Endothelial cell of umbilical vein (primary cell): Measurements from ENCODE around the gene ALG5. TPM values are rescaled to one million over a fixed set of nuclear protein-coding genes. Genes with fewer than 3 reads are reported as not detected.

ENCODE experiments used
- BruUV-seq: library from RNA; stranded (reverse); fragments of 400-500 nt; replicated peaks from 2 replicates; lab custom pipeline; 2021; lab: Mats Ljungman, UMichigan
- CTCF ChIA-PET: fragments of 300-600, 350-600 bp; sonication (Branson Sonifier 250); formaldehyde crosslinking; loops from one replicate; lab custom pipeline; 2021; ENCODE audit warnings: antibody characterized with exemption, inconsistent platforms; lab: Charles Lee
- POLR2A ChIA-PET: fragments of 300-600, 350-600 bp; sonication (Branson Sonifier 250); formaldehyde crosslinking; loops from one replicate; lab custom pipeline; 2021; ENCODE audit warnings: antibody characterized with exemption, inconsistent platforms; lab: Charles Lee
- DNase-seq: peaks from one replicate; pipeline ENCODE4 v3.0.0-alpha.2; 2011; ENCODE audit warnings: low read depth, low spot score
- FAIRE-seq: peaks from 2 replicates; lab custom pipeline; 2011; peaks lifted over from hg19 to GRCh38; lab: Jason Lieb, UNC
- H2AFZ ChIP-seq: 2 replicates; pipeline ENCODE4 v1.6.0; 2012; ENCODE audit warnings: low read depth, low read length, control low read depth, inconsistent platforms
- H3K27ac ChIP-seq: 2 replicates; pipeline ENCODE4 v1.5.1; 2011; ENCODE audit warnings: low read depth, mild to moderate bottlenecking, control low read depth, low read length, moderate library complexity; ENCODE audit not compliant: insufficient read depth
- H3K27me3 ChIP-seq, 2 experiments: 2 replicates each; pipeline versions ENCODE4 v1.6.0 to v1.6.1; 2011; ENCODE audit warnings: low read length in 2 of 2, mixed read lengths in 1 of 2; ENCODE audit not compliant: control insufficient read depth in 2 of 2, insufficient read depth in 2 of 2
- H3K36me3 ChIP-seq, 2 experiments: 2 replicates in 1 of 2; 3 replicates in 1 of 2; pipeline ENCODE4 v1.5.1; 2011; ENCODE audit warnings: low read length in 2 of 2, mild to moderate bottlenecking in 1 of 2, moderate library complexity in 1 of 2; ENCODE audit not compliant: control insufficient read depth in 2 of 2, insufficient read depth in 2 of 2; ENCODE audit errors: extremely low read depth in 1 of 2
- H3K4me1 ChIP-seq: 3 replicates; pipeline ENCODE4 v1.5.1; 2011; ENCODE audit warnings: mild to moderate bottlenecking, low read length; ENCODE audit not compliant: control insufficient read depth, insufficient read depth; ENCODE audit errors: extremely low read depth
- H3K4me2 ChIP-seq: 2 replicates; pipeline ENCODE4 v1.6.1; 2011; ENCODE audit warnings: low read length, control low read depth, mixed read lengths; ENCODE audit not compliant: insufficient read depth
- H3K4me3 ChIP-seq, 3 experiments: fragments of 200-600 bp in 1 of 3; sonication (generic), shearing (Covaris generic) in 1 of 3; replicated peaks in 1 of 3; 2 replicates each; pipeline ENCODE4 v1.5.1; 2011 to 2016; ENCODE audit warnings: control low read depth in 3 of 3, low read length in 3 of 3, mild to moderate bottlenecking in 2 of 3, inconsistent platforms in 1 of 3, low read depth in 1 of 3, moderate library complexity in 1 of 3; ENCODE audit not compliant: insufficient read depth in 1 of 3
- H3K79me2 ChIP-seq: 2 replicates; pipeline ENCODE4 v1.6.0; 2012; ENCODE audit warnings: low read length, inconsistent platforms; ENCODE audit not compliant: control insufficient read depth, insufficient read depth
- H3K9ac ChIP-seq: replicated peaks from 2 replicates; pipeline ENCODE3; 2011; ENCODE audit warnings: low read length, control low read depth; ENCODE audit not compliant: insufficient read depth; ENCODE audit errors: extremely low read depth
- H3K9me1 ChIP-seq: replicated peaks from 3 replicates; pipeline ENCODE4 v1.6.0; 2011; ENCODE audit warnings: mild to moderate bottlenecking, low read length; ENCODE audit not compliant: control insufficient read depth, insufficient read depth; ENCODE audit errors: extremely low read depth
- H3K9me3 ChIP-seq: replicated peaks from 2 replicates; pipeline ENCODE4 v1.5.1; 2012; ENCODE audit warnings: low read length, inconsistent platforms; ENCODE audit not compliant: control insufficient read depth, insufficient read depth
- H4K20me1 ChIP-seq: replicated peaks from 2 replicates; pipeline ENCODE3; 2011; ENCODE audit warnings: mild to moderate bottlenecking, low read length; ENCODE audit not compliant: control insufficient read depth, insufficient read depth; ENCODE audit errors: extremely low read depth
- EZH2 ChIP-seq: IDR thresholded peaks from 2 replicates; pipeline ENCODE4 v1.6.1; 2012; ENCODE audit warnings: borderline replicate concordance, low read depth, mild to moderate bottlenecking, moderate library complexity, low read length, inconsistent platforms; ENCODE audit not compliant: severe bottlenecking
- FOS ChIP-seq: IDR thresholded peaks from 2 replicates; pipeline ENCODE4 v1.6.1; 2011; ENCODE audit warnings: mild to moderate bottlenecking, low read length, moderate library complexity, borderline replicate concordance; ENCODE audit not compliant: insufficient read depth
- GATA2 ChIP-seq: IDR thresholded peaks from 2 replicates; pipeline ENCODE4 v1.7.0; 2011; ENCODE audit warnings: low read depth, mild to moderate bottlenecking, moderate library complexity, mixed read lengths, low read length; ENCODE audit not compliant: insufficient read length, insufficient read depth
- JUN ChIP-seq: IDR thresholded peaks from 2 replicates; pipeline ENCODE4 v1.6.1; 2011; ENCODE audit warnings: borderline replicate concordance, low read depth; ENCODE audit not compliant: insufficient read length, insufficient read depth
- MYC ChIP-seq: IDR thresholded peaks from one replicate; pipeline ENCODE4 v1.6.1; 2011; ENCODE audit warnings: mild to moderate bottlenecking, low read depth, low read length
- POLR2A ChIP-seq: IDR thresholded peaks from 2 replicates; pipeline ENCODE4 v1.6.1; 2012; ENCODE audit warnings: low read depth, mild to moderate bottlenecking, control low read depth, low read length
- POLR2AphosphoS5 ChIP-seq: IDR thresholded peaks from 2 replicates; pipeline ENCODE4 v1.6.1; 2012; ENCODE audit warnings: low read depth, mild to moderate bottlenecking, control low read depth, low read length, moderate library complexity; ENCODE audit not compliant: insufficient read depth
- dilution Hi-C: fragments of 300-500 bp; cut with MboI; formaldehyde crosslinking; loops from one replicate; pipeline ENCODE4 v1.15.0; 2019; ENCODE audit warnings: low sequenced_read_pairs; ENCODE audit not compliant: extremely low pct_ligation_motif_present
- intact Hi-C: fragments of 100-400 bp; cut with micrococcal nuclease; formaldehyde crosslinking; loops from one replicate; pipeline ENCODE4 v1.10.0; 2022
- polyA plus RNA-seq, 4 experiments: library from polyadenylated mRNA; depleted of rRNA in 3 of 4; stranded (reverse) in 3 of 4; unstranded in 1 of 4; fragments of >200 nt; gene quantifications; 2 replicates each; pipeline versions ENCODE4 v1.2.1 to v1.2.3, GENCODE V29; 2011 to 2012; ENCODE audit warnings: missing spikeins in 1 of 4
- total RNA-seq: library from RNA; stranded (reverse); gene quantifications from 2 replicates; pipeline ENCODE4 v1.2.3, GENCODE V29; 2021
- TF ChIP-seq, protein P1 (sequence below), 2 donors: IDR thresholded peaks; 1 replicate in 1 of 2; 2 replicates in 1 of 2; pipeline ENCODE4 v1.5.1; 2011; ENCODE audit warnings: low read length in 2 of 2, mild to moderate bottlenecking in 2 of 2, moderate library complexity in 2 of 2, control low read depth in 1 of 2, inconsistent platforms in 1 of 2, low read depth in 1 of 2; ENCODE audit not compliant: insufficient read depth in 1 of 2; ENCODE audit errors: extremely low read depth in 1 of 2
- TF ChIP-seq, protein P2 (sequence below): IDR thresholded peaks from 2 replicates; pipeline ENCODE4 v1.6.1; 2011; ENCODE audit not compliant: insufficient read depth, insufficient read length

The ALG5 gene
- total and polyA plus RNA-seq, 2 donors (not counting 3 experiments of a cell fraction or from before 2014, with no cell fraction given): 24.4 to 29.3 TPM

DNA sequence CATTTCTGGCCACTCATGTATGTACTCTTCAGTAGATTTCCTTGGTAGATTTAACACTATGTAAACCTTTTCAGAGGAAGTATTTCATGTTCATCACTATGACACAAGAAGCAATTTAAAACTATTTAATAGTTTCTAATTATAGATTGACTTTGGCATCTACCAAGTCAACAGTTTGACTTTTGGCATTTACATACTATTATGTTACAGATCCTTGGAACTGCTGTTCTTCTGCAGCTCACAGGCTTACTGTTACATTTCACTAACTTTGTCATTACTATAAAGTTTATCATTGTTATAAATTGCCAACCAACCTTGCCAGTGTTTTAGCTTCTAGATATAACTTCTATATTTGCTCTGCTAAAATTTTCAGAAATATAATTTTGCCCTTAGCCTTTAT is 41.6 kb upstream of the ALG5 start:
- Histone ChIP-seq H3K36me3 (peaks cover 15 to 31% of the 10 kb centered on the region in 2 experiments), H3K27me3 (no peaks in the 10 kb centered on the region), H3K9me1 (no peaks in the 10 kb centered on the region), H3K4me1 (peaks cover 7% of the 10 kb centered on the region), H3K4me3 (no peak overlapping the region), H3K79me2 (peaks cover 3% of the 10 kb centered on the region), H3K9me3 (no peaks in the 10 kb centered on the region), H2AFZ (no peak overlapping the region), H4K20me1 (no peaks in the 10 kb centered on the region), H3K27ac (no peak overlapping the region), H3K9ac (no peak overlapping the region), H3K4me2 (no peak overlapping the region)
- BruUV-seq: no TSS peak
- CTCF ChIA-PET: interaction anchor here (0.7 kb wide), 1 partner anchor 59 kb away, joined by 3 read pairs; no protein-coding TSS in a partner anchor
- POLR2A ChIA-PET: no interaction called here
- no peak for FAIRE-seq
- dilution Hi-C loops: no loop called here
- DNase-seq: no peak
- intact Hi-C loops: no loop called here
- TF ChIP-seq POLR2A (no peak), POLR2AphosphoS5 (no peak), EZH2 (no peak), FOS (no peak), MYC (no peak), JUN (no peak), GATA2 (no peak)
- TF ChIP-seq, protein P1, sequence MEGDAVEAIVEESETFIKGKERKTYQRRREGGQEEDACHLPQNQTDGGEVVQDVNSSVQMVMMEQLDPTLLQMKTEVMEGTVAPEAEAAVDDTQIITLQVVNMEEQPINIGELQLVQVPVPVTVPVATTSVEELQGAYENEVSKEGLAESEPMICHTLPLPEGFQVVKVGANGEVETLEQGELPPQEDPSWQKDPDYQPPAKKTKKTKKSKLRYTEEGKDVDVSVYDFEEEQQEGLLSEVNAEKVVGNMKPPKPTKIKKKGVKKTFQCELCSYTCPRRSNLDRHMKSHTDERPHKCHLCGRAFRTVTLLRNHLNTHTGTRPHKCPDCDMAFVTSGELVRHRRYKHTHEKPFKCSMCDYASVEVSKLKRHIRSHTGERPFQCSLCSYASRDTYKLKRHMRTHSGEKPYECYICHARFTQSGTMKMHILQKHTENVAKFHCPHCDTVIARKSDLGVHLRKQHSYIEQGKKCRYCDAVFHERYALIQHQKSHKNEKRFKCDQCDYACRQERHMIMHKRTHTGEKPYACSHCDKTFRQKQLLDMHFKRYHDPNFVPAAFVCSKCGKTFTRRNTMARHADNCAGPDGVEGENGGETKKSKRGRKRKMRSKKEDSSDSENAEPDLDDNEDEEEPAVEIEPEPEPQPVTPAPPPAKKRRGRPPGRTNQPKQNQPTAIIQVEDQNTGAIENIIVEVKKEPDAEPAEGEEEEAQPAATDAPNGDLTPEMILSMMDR (IDR thresholded peaks at IDR 0.05; ENCODE audit: extremely low read depth in 1 of 2, insufficient read depth in 1 of 2, low read depth in 1 of 2, low read length in 2 of 2): no peak
- TF ChIP-seq, protein P2, sequence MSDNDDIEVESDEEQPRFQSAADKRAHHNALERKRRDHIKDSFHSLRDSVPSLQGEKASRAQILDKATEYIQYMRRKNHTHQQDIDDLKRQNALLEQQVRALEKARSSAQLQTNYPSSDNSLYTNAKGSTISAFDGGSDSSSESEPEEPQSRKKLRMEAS: no peak
